OCI-LY1 (cell line): ENCODE data around the gene ARPP19.

Experiments
- H2AFZ ChIP-seq: fragments of 200-600 bp; sonication (generic), shearing (Covaris generic); 2 replicates; pipeline ENCODE4 v1.6.0; 2014; ENCODE audit warnings: antibody characterized with exemption, mild to moderate bottlenecking, low read length
- H3F3A ChIP-seq: fragments of 200-600 bp; sonication (generic), shearing (Covaris generic); 2 replicates; pipeline ENCODE4 v1.6.0; 2014; ENCODE audit warnings: mild to moderate bottlenecking, antibody characterized with exemption, low read length, moderate library complexity; ENCODE audit not compliant: insufficient read depth
- H3K27ac ChIP-seq: fragments of 200-600 bp; sonication (generic); 2 replicates; pipeline ENCODE4 v1.5.1; 2014; ENCODE audit warnings: low read length, mixed run types, mild to moderate bottlenecking, low read depth; ENCODE audit not compliant: poor library complexity, severe bottlenecking
- H3K27me3 ChIP-seq: fragments of 200-600 bp; sonication (generic); 2 replicates; pipeline ENCODE4 v1.6.0; 2014; ENCODE audit warnings: antibody characterized with exemption, mild to moderate bottlenecking, low read length, moderate library complexity; ENCODE audit not compliant: insufficient read depth
- H3K36me3 ChIP-seq: fragments of 200-600 bp; sonication (generic); 2 replicates; pipeline ENCODE4 v1.6.1; 2014; ENCODE audit warnings: mild to moderate bottlenecking, antibody characterized with exemption, low read length, moderate library complexity, mixed read lengths; ENCODE audit not compliant: insufficient read depth
- H3K4me1 ChIP-seq: fragments of 200-600 bp; sonication (generic); 2 replicates; pipeline ENCODE4 v1.5.1; 2014; ENCODE audit warnings: mild to moderate bottlenecking, low read length, moderate library complexity; ENCODE audit not compliant: insufficient read depth, severe bottlenecking
- H3K4me2 ChIP-seq: fragments of 200-600 bp; sonication (generic), shearing (Covaris generic); 2 replicates; pipeline ENCODE4 v1.6.1; 2014; ENCODE audit warnings: low read length
- H3K4me3 ChIP-seq: fragments of 200-600 bp; sonication (generic); 2 replicates; pipeline ENCODE4 v1.5.1; 2014; ENCODE audit warnings: low read length, low read depth, mild to moderate bottlenecking, mixed read lengths; ENCODE audit not compliant: poor library complexity, severe bottlenecking
- H3K79me2 ChIP-seq: fragments of 200-600 bp; shearing (Covaris generic); 2 replicates; pipeline ENCODE4 v1.6.1; 2016; ENCODE audit warnings: mixed run types, low read length, mixed read lengths; ENCODE audit not compliant: insufficient read depth
- H3K9ac ChIP-seq: fragments of 200-600 bp; sonication (generic), shearing (Covaris generic); 2 replicates; pipeline ENCODE4 v1.6.1; 2014; ENCODE audit warnings: mild to moderate bottlenecking, low read length, mixed read lengths
- H3K9me2 ChIP-seq: fragments of 200-600 bp; sonication (generic), shearing (Covaris generic); 2 replicates; pipeline ENCODE4 v1.6.1; 2014; ENCODE audit warnings: low read depth, mild to moderate bottlenecking, low read length, mixed read lengths
- H3K9me3 ChIP-seq: fragments of 200-600 bp; shearing (Covaris generic); 2 replicates; pipeline ENCODE4 v1.6.1; 2014; ENCODE audit warnings: low read length, mixed read lengths
- H4K20me1 ChIP-seq: fragments of 200-600 bp; sonication (generic), shearing (Covaris generic); 2 replicates; pipeline ENCODE4 v1.6.0; 2016; ENCODE audit warnings: mild to moderate bottlenecking, low read length; ENCODE audit not compliant: insufficient read depth
- CTCF ChIP-seq: fragments of 200-600 bp; sonication (generic), shearing (Covaris generic); IDR thresholded peaks from 2 replicates; pipeline ENCODE4 v1.5.1; 2017; ENCODE audit warnings: mild to moderate bottlenecking, antibody characterized with exemption, low read length, moderate library complexity, mixed read lengths
- EZH2 ChIP-seq: fragments of 200-600 bp; sonication (generic), shearing (Covaris generic); IDR thresholded peaks from 2 replicates; pipeline ENCODE4 v1.8.0; 2017; ENCODE audit warnings: borderline replicate concordance, mixed run types, mild to moderate bottlenecking, antibody characterized with exemption, low read length, moderate library complexity, mixed read lengths

ARPP19 gene

DNA sequence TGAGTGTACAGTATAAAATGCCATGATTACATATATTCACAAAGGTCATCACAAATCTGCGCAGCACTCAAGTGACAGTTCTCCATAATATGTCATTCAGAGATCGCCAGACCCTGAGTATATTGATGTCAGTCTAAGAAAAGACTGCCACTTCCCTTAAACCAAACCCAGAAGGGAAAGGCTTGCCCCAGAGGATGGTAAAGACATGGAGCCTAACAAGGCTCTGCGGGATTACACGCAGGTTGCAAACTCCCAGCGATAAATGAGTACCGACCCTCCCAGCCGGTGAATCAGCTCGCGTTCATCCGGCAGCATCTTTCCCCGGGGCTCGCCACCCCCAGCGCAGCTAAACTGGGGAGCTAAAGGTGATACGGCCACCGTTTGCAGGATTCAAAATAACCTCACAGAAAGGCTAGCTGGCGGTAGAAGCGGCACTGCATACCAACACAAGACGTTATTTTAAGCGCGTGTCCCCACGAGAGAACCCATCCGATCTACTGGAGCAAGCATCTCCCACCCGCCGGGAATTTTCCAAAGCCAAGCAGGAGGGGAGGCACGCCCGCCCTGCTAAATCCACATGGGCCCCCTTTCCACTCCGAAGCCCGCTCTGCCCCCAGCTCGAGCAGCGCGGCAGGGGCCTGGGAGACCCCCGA, 40.8 kb downstream of the ARPP19 start:
- Histone ChIP-seq H3F3A (no peaks in the 10 kb centered on the region), H3K9me2 (no peaks in the 10 kb centered on the region), H3K79me2 (peaks cover 33% of the 10 kb centered on the region; the same call in 1 of the 2 replicates), H3K4me3 (peak overlapping the region; percentile 92), H3K9ac (peak overlapping the region; percentile 83), H3K4me1 (peaks cover 22% of the 10 kb centered on the region), H3K27ac (peak overlapping the region; percentile 51), H3K36me3 (no peaks in the 10 kb centered on the region), H3K4me2 (peak overlapping the region; percentile 98), H4K20me1 (peaks cover 5% of the 10 kb centered on the region; the same call in 1 of the 2 replicates), H3K27me3 (no peaks in the 10 kb centered on the region), H2AFZ (no peak overlapping the region), H3K9me3 (no peaks in the 10 kb centered on the region)
- TF ChIP-seq EZH2 = no peak
- TF ChIP-seq CTCF = no peak

DNA sequence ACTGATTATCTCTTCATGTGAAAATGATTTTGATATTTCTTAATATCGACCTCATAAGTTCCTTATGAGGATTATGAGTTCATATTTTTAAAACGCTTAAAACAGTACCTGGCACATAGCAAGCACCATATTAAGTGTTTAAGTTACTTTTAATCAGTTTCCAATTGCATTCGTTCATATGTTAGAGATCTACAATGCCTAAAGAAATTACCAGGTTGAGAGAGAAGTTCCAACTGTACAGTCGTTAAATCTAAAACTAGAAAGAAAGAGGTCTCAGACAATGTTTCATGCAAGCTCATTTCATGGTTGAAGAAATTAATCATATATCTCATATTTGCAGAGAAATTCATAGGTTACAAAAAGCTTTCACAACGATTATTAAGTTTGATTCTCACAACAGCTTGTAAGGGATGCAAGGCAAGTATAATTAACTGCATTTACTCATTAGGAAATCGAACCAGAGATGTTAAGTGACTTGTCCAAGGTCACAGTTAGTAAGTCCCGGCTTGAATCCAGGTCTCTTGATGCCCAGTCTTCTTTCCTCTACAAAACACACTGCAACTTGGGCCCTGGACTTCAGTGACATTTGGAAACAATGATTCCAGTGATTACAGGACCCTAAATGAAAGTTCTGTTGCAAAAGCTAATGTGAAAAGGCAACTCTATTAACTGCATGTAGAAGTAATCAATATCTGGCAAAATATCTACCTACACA, 41.5 kb downstream of the ARPP19 start:
- H3K27ac ChIP-seq = no peak overlapping the region
- no peaks in the 10 kb centered on the region for H3K27me3 ChIP-seq
- peaks cover 22% of the 10 kb centered on the region for H3K4me1 ChIP-seq
- peaks cover 5% of the 10 kb centered on the region; the same call in 1 of the 2 replicates for H4K20me1 ChIP-seq
- TF ChIP-seq EZH2 (no peak), CTCF (no peak)
- H3K9me2 ChIP-seq = no peaks in the 10 kb centered on the region
- H3K9ac ChIP-seq = peak overlapping the region; percentile 83
- peaks cover 36% of the 10 kb centered on the region; the same call in 1 of the 2 replicates for H3K79me2 ChIP-seq
- no peaks in the 10 kb centered on the region for H3K9me3 ChIP-seq
- H3F3A ChIP-seq = no peaks in the 10 kb centered on the region
- no peak overlapping the region for H2AFZ ChIP-seq
- peak overlapping the region; percentile 92 for H3K4me3 ChIP-seq
- H3K4me2 ChIP-seq = peak overlapping the region; percentile 98
- H3K36me3 ChIP-seq = no peaks in the 10 kb centered on the region

GRCh38 chr15:52524223-52525136, 44.4 kb downstream of the ARPP19 start:
- Histone ChIP-seq H3K4me1 (peaks cover 31% of the 10 kb centered on the region), H4K20me1 (peaks cover 5% of the 10 kb centered on the region; the same call in 1 of the 2 replicates)

More at GRCh38 chr15:52524223-52525136, 44.4 kb downstream of the ARPP19 start:
- Histone ChIP-seq H2AFZ (no peak overlapping the region), H3F3A (no peaks in the 10 kb centered on the region), H3K79me2 (peaks cover 50% of the 10 kb centered on the region; the same call in 1 of the 2 replicates), H3K9me3 (no peaks in the 10 kb centered on the region), H3K9ac (no peak overlapping the region), H3K9me2 (no peaks in the 10 kb centered on the region), H3K4me2 (no peak overlapping the region), H3K27me3 (no peaks in the 10 kb centered on the region), H3K4me3 (no peak overlapping the region), H3K27ac (no peak overlapping the region), H3K36me3 (no peaks in the 10 kb centered on the region)
- TF ChIP-seq EZH2 (no peak), CTCF (no peak)
